ENCODE results near the gene RNASE2. TPM values are rescaled to one million over a fixed set of nuclear protein-coding genes. Genes with fewer than 3 reads are reported as not detected.
A peak's percentile ranks its signal among the peaks of the same experiment; 100 is the strongest.

Gene RNASE2
- total and polyA plus RNA-seq, 2 experiments from 2014 or later = not detected

- Histone ChIP-seq H3K9me2 (ENCODE audit: insufficient read depth) (no peaks in the 10 kb centered on the region), H3K27me3 (replicated peaks; ENCODE audit: insufficient read depth) (no peaks in the 10 kb centered on the region), H3K4me1 (ENCODE audit: insufficient read depth) (peaks cover 14% of the 10 kb centered on the region), H3K4me2 (ENCODE audit: unreplicated experiment) (no peak overlapping the region), H3F3A (ENCODE audit: insufficient read depth) (peaks cover 23% of the 10 kb centered on the region), H4K20me1 (ENCODE audit: insufficient read depth) (no peaks in the 10 kb centered on the region), H3K9me3 (ENCODE audit: low read depth) (no peaks in the 10 kb centered on the region), H3K27ac (no peak overlapping the region), H3K9ac (no peak overlapping the region), H3K36me3 (ENCODE audit: low read depth) (peaks cover 38% of the 10 kb centered on the region), H3K79me2 (ENCODE audit: insufficient read depth) (peaks cover 16% of the 10 kb centered on the region), H3K4me3 (no peak overlapping the region), H2AFZ (no peak overlapping the region)
- no peak for DNase-seq
- 89 to 91% methylated on average over 14 of the region's 14 CpGs for WGBS, 2 experiments (ENCODE audit: low coverage in 1 of 2, low lambda C conversion rate in 2 of 2, missing lambda C conversion rate in 2 of 2)
- no peak for TF ChIP-seq EZH2 (IDR thresholded peaks at IDR 0.05; ENCODE audit: insufficient read depth, poor library complexity, severe bottlenecking)
- no peak for TF ChIP-seq EZH2phosphoT487 (IDR thresholded peaks at IDR 0.05; ENCODE audit: insufficient read depth, low read depth)
- in situ Hi-C loops (cut with MboI) = no loop called here
Measured at GRCh38 chr14:20996521-20996920, 41.2 kb downstream of the RNASE2 start.

DNA sequence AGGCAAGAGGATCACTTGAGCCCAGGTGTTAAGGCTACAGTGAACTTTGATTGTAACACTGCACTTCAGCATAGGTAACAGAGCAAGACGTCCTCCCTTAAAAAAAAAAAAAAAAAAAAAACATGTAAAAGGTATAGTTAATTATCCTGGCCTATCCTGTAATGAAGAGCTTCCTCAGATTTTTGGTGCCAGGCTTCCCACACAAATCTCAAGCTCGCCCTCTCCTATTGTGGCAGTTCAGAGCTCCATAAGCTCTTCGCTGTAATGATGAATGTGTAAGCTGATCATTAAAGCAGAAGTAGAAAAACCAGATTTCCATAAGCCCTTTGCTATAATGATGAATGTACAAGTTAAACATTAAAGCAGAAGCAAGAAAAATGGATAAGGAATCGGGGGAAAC lies 41.8 kb downstream of the RNASE2 start:
- Histone ChIP-seq H3K4me3 (no peak overlapping the region), H3K9me3 (ENCODE audit: low read depth) (no peaks in the 10 kb centered on the region), H3K27ac (no peak overlapping the region), H4K20me1 (ENCODE audit: insufficient read depth) (no peaks in the 10 kb centered on the region), H3K79me2 (ENCODE audit: insufficient read depth) (peaks cover 10% of the 10 kb centered on the region), H3F3A (ENCODE audit: insufficient read depth) (peaks cover 23% of the 10 kb centered on the region), H3K9ac (no peak overlapping the region), H3K4me1 (ENCODE audit: insufficient read depth) (peaks cover 11% of the 10 kb centered on the region), H2AFZ (no peak overlapping the region), H3K4me2 (ENCODE audit: unreplicated experiment) (no peak overlapping the region), H3K9me2 (ENCODE audit: insufficient read depth) (no peaks in the 10 kb centered on the region), H3K27me3 (replicated peaks; ENCODE audit: insufficient read depth) (no peaks in the 10 kb centered on the region), H3K36me3 (ENCODE audit: low read depth) (peaks cover 34% of the 10 kb centered on the region)
- TF ChIP-seq EZH2 (IDR thresholded peaks at IDR 0.05; ENCODE audit: insufficient read depth, poor library complexity, severe bottlenecking) (no peak), EZH2phosphoT487 (IDR thresholded peaks at IDR 0.05; ENCODE audit: insufficient read depth, low read depth) (no peak)
- 75 to 77% methylated on average over 4 of the region's 4 CpGs for WGBS, 2 experiments (ENCODE audit: low coverage in 1 of 2, low lambda C conversion rate in 2 of 2, missing lambda C conversion rate in 2 of 2)
- no peak for DNase-seq
- in situ Hi-C loops (cut with MboI) = no loop called here

DNA sequence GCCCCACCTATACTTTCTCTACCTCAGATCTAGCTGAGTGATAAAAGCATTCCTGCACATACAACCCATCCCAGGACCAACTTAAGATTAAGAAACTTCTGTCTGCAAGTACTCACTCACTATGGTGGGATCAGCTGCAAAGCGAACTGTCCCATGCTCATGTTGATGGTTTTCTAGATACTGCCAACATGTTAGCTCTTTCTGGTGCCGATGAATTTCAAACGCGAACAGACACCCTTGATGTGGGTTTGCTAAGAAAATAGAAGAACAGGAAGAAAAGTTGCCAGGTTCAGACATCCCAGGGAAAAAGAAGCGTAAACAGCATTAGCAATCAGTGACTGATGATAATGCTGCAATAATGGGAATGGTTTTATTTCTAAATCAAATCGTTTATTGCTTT lies 42.3 kb downstream of the RNASE2 start:
- H3K4me1 ChIP-seq (ENCODE audit: insufficient read depth) = peaks cover 11% of the 10 kb centered on the region
- no peak for TF ChIP-seq EZH2phosphoT487 (IDR thresholded peaks at IDR 0.05; ENCODE audit: insufficient read depth, low read depth)
- no peak for TF ChIP-seq EZH2 (IDR thresholded peaks at IDR 0.05; ENCODE audit: insufficient read depth, poor library complexity, severe bottlenecking)
- no peak overlapping the region for H3K27ac ChIP-seq
- in situ Hi-C loops (cut with MboI) = no loop called here
- no peak for DNase-seq
- H2AFZ ChIP-seq = no peak overlapping the region
- H4K20me1 ChIP-seq (ENCODE audit: insufficient read depth) = no peaks in the 10 kb centered on the region
- H3K4me2 ChIP-seq (ENCODE audit: unreplicated experiment) = no peak overlapping the region
- peaks cover 23% of the 10 kb centered on the region for H3F3A ChIP-seq (ENCODE audit: insufficient read depth)
- peaks cover 30% of the 10 kb centered on the region for H3K36me3 ChIP-seq (ENCODE audit: low read depth)
- H3K79me2 ChIP-seq (ENCODE audit: insufficient read depth) = peaks cover 6% of the 10 kb centered on the region; the same call in 1 of the 2 replicates
- no peak overlapping the region for H3K9ac ChIP-seq
- H3K27me3 ChIP-seq (replicated peaks; ENCODE audit: insufficient read depth) = no peaks in the 10 kb centered on the region
- WGBS, 2 experiments (ENCODE audit: low coverage in 1 of 2, low lambda C conversion rate in 2 of 2, missing lambda C conversion rate in 2 of 2) = 65 to 71% methylated on average over 6 of the region's 6 CpGs
- H3K9me2 ChIP-seq (ENCODE audit: insufficient read depth) = no peaks in the 10 kb centered on the region
- H3K4me3 ChIP-seq = no peak overlapping the region
- no peaks in the 10 kb centered on the region for H3K9me3 ChIP-seq (ENCODE audit: low read depth)

DNA sequence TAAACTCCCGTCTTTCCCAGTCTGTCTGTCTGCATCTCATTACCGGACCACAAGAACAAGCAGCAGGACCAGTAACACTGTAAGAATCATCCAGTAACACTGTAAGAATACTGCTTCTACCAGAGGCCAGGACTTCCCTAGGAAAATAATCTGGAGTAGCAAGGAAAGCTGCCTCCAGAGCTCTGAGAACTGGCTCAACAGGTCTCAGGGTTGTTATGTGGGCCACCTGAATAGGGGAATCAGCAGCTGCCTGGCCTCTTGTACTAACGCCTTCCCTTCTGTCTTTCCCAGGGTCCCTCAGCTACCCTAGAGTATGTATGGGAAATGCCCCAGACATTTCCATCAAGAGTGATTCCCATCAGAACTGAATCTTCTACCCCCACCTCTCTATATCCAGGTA lies 42.9 kb downstream of the RNASE2 start:
- 60 to 62% methylated on average over 3 of the region's 3 CpGs for WGBS, 2 experiments (ENCODE audit: low coverage in 1 of 2, low lambda C conversion rate in 2 of 2, missing lambda C conversion rate in 2 of 2)
- Histone ChIP-seq H3F3A (ENCODE audit: insufficient read depth) (peaks cover 23% of the 10 kb centered on the region), H3K9me3 (ENCODE audit: low read depth) (no peaks in the 10 kb centered on the region), H3K4me2 (ENCODE audit: unreplicated experiment) (no peak overlapping the region), H3K9ac (no peak overlapping the region), H3K36me3 (ENCODE audit: low read depth) (peaks cover 24% of the 10 kb centered on the region), H3K79me2 (ENCODE audit: insufficient read depth) (no peaks in the 10 kb centered on the region; the same call in 1 of the 2 replicates), H2AFZ (no peak overlapping the region), H3K9me2 (ENCODE audit: insufficient read depth) (no peaks in the 10 kb centered on the region), H3K27me3 (replicated peaks; ENCODE audit: insufficient read depth) (no peaks in the 10 kb centered on the region), H3K4me3 (no peak overlapping the region), H3K27ac (peak overlapping the region; percentile 54), H3K4me1 (ENCODE audit: insufficient read depth) (peaks cover 11% of the 10 kb centered on the region), H4K20me1 (ENCODE audit: insufficient read depth) (no peaks in the 10 kb centered on the region)
- DNase-seq = no peak
- TF ChIP-seq EZH2 (IDR thresholded peaks at IDR 0.05; ENCODE audit: insufficient read depth, poor library complexity, severe bottlenecking) (no peak), EZH2phosphoT487 (IDR thresholded peaks at IDR 0.05; ENCODE audit: insufficient read depth, low read depth) (no peak)
- in situ Hi-C loops (cut with MboI) = no loop called here
